Panc1 (cell line): ENCODE measurements around the gene DLGAP1. TPM values are rescaled to one million over a fixed set of nuclear protein-coding genes. Genes with fewer than 3 reads are reported as not detected.

ENCODE experiments used
- ATAC-seq: fragments of 200-7000 bp; cut with Tn5 transposase; 2 replicates; pipeline ENCODE4 v1.9.1; 2020; ENCODE audit warnings: mild to moderate bottlenecking, moderate library complexity
- BruUV-seq: library from RNA; stranded (reverse); fragments of 400-500 nt; replicated peaks from 2 replicates; lab custom pipeline; 2021; lab: Mats Ljungman, UMichigan
- CTCF ChIA-PET: fragments of 300-600 bp; sonication (Branson Sonifier 250); formaldehyde crosslinking; loops from one replicate; lab custom pipeline; 2022; ENCODE audit warnings: antibody characterized with exemption; lab: Charles Lee
- POLR2A ChIA-PET: fragments of 300-600 bp; sonication (Branson Sonifier 250); formaldehyde crosslinking; loops from one replicate; lab custom pipeline; 2022; ENCODE audit warnings: antibody characterized with exemption; lab: Charles Lee
- DNase-seq: peaks from one replicate; pipeline ENCODE4 v3.0.0-alpha.2; 2010; ENCODE audit warnings: low read depth, low spot score
- H3K27ac ChIP-seq: 2 replicates; pipeline ENCODE4 v1.5.1; 2011; ENCODE audit warnings: mild to moderate bottlenecking, low read length, inconsistent platforms
- H3K27me3 ChIP-seq: fragments of 200-500 bp; sonication (Bioruptor generic); 2 replicates; pipeline ENCODE4 v1.6.0; 2014; ENCODE audit warnings: low read length, inconsistent platforms; ENCODE audit not compliant: control insufficient read depth, insufficient read depth
- H3K36me3 ChIP-seq: fragments of 200-500 bp; sonication (Bioruptor generic); 2 replicates; pipeline ENCODE4 v1.5.1; 2014; ENCODE audit warnings: inconsistent platforms, mild to moderate bottlenecking, low read length, moderate library complexity; ENCODE audit not compliant: control insufficient read depth, insufficient read depth
- H3K4me1 ChIP-seq: 2 replicates; pipeline ENCODE4 v1.5.1; 2011; ENCODE audit warnings: inconsistent platforms, mild to moderate bottlenecking, low read length, moderate library complexity; ENCODE audit not compliant: control insufficient read depth, insufficient read depth
- H3K4me3 ChIP-seq, 2 experiments: 2 replicates each; pipeline ENCODE4 v1.5.1; 2011 to 2012; ENCODE audit warnings: low read depth in 2 of 2, low read length in 2 of 2, mild to moderate bottlenecking in 2 of 2, inconsistent platforms in 1 of 2, moderate library complexity in 1 of 2
- H3K9me3 ChIP-seq: fragments of 200-500 bp; sonication (Bioruptor generic); 2 replicates; pipeline ENCODE4 v1.5.1; 2014; ENCODE audit warnings: low read depth, mild to moderate bottlenecking, inconsistent platforms, low read length, moderate library complexity; ENCODE audit not compliant: control insufficient read depth, insufficient read depth
- CTCF ChIP-seq: fragments of 450-650 bp; IDR thresholded peaks from 2 replicates; pipeline ENCODE4 v1.5.1; 2017; ENCODE audit warnings: mild to moderate bottlenecking
- POLR2AphosphoS5 ChIP-seq: IDR thresholded peaks from 2 replicates; pipeline ENCODE4 v1.6.1; 2012; ENCODE audit warnings: mild to moderate bottlenecking, low read depth, low read length, moderate library complexity
- REST ChIP-seq, 2 experiments: IDR thresholded peaks; 2 replicates each; pipeline ENCODE4 v1.6.1; 2011 to 2012; ENCODE audit warnings: low read depth in 2 of 2, control low read depth in 1 of 2, low read length in 1 of 2, mild to moderate bottlenecking in 1 of 2, moderate library complexity in 1 of 2; ENCODE audit not compliant: insufficient read depth in 1 of 2
- SIN3A ChIP-seq: IDR thresholded peaks from 2 replicates; pipeline ENCODE4 v1.6.1; 2012; ENCODE audit warnings: low read depth, mild to moderate bottlenecking, low read length, moderate library complexity, borderline replicate concordance; ENCODE audit not compliant: insufficient read depth
- TCF7L2 ChIP-seq: IDR thresholded peaks from 2 replicates; pipeline ENCODE4 v1.6.1; 2011; ENCODE audit warnings: mild to moderate bottlenecking, low read depth, low read length, inconsistent platforms
- in situ Hi-C: cut with HindIII; loops from 2 replicates; pipeline ENCODE4 v1.10.0; 2016; ENCODE audit warnings: low sequenced_read_pairs, low pct_unique_long_range_greater_than_20kb
- intact Hi-C: fragments of 100-400 bp; cut with micrococcal nuclease; formaldehyde crosslinking; loops from one replicate; pipeline ENCODE4 v1.10.0; 2022; ENCODE audit not compliant: unreplicated experiment
- total RNA-seq: library from RNA; stranded (reverse); gene quantifications from one replicate; pipeline ENCODE4 v1.2.1, GENCODE V29; 2021; ENCODE audit not compliant: unreplicated experiment

The DLGAP1 gene
- total RNA-seq, 1 experiment from 2014 or later = 1.8 TPM

GRCh38 chr18:3863006-3863405 lies 592.1 kb downstream of the DLGAP1 start:
- no peak overlapping the region for H3K4me3 ChIP-seq
- no peaks in the 10 kb centered on the region for H3K36me3 ChIP-seq
- intact Hi-C loops (no loop called here), in situ Hi-C loops (no loop called here)
- H3K27ac ChIP-seq = no peak overlapping the region
- H3K4me1 ChIP-seq = no peaks in the 10 kb centered on the region
- DNase-seq (no peak), ATAC-seq (no peak)
- no peak for TF ChIP-seq CTCF
- TF ChIP-seq POLR2AphosphoS5 = no peak
- no peak for TF ChIP-seq REST (IDR thresholded peaks at IDR 0.05; ENCODE audit: insufficient read depth in 1 of 2, low read depth in 2 of 2, low read length in 1 of 2)
- no peak for TF ChIP-seq SIN3A
- TF ChIP-seq TCF7L2 = no peak
- no TSS peak for BruUV-seq
- CTCF ChIA-PET = no interaction called here
- H3K9me3 ChIP-seq = no peaks in the 10 kb centered on the region
- POLR2A ChIA-PET = no interaction called here
- no peaks in the 10 kb centered on the region for H3K27me3 ChIP-seq

- ChIA-PET CTCF (no interaction called here), POLR2A (no interaction called here)
- DNase-seq (no peak), ATAC-seq (no peak)
- in situ Hi-C loops (no loop called here), intact Hi-C loops (no loop called here)
- H3K4me3 ChIP-seq = no peak overlapping the region
- no peaks in the 10 kb centered on the region for H3K36me3 ChIP-seq
- H3K4me1 ChIP-seq = no peaks in the 10 kb centered on the region
- no TSS peak for BruUV-seq
- no peaks in the 10 kb centered on the region for H3K9me3 ChIP-seq
- H3K27me3 ChIP-seq = no peaks in the 10 kb centered on the region
- TF ChIP-seq SIN3A = no peak
- no peak for TF ChIP-seq POLR2AphosphoS5
- TF ChIP-seq REST (IDR thresholded peaks at IDR 0.05; ENCODE audit: insufficient read depth in 1 of 2, low read depth in 2 of 2, low read length in 1 of 2) = no peak
- no peak for TF ChIP-seq TCF7L2
- TF ChIP-seq CTCF = no peak
- H3K27ac ChIP-seq = no peak overlapping the region
These were observed 593.6 kb downstream of the DLGAP1 start for GRCh38 chr18:3861495-3861894.
